SHP77 treated with DMSO at 0.1 percent for 48 hours (cell line): ENCODE results near the gene COA8.

Experiments used
- DNase-seq: peaks from one replicate; lab custom pipeline; 2025; lab: John Stamatoyannopoulos, UW

COA8 gene, protein sequence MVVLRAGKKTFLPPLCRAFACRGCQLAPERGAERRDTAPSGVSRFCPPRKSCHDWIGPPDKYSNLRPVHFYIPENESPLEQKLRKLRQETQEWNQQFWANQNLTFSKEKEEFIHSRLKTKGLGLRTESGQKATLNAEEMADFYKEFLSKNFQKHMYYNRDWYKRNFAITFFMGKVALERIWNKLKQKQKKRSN

DNA sequence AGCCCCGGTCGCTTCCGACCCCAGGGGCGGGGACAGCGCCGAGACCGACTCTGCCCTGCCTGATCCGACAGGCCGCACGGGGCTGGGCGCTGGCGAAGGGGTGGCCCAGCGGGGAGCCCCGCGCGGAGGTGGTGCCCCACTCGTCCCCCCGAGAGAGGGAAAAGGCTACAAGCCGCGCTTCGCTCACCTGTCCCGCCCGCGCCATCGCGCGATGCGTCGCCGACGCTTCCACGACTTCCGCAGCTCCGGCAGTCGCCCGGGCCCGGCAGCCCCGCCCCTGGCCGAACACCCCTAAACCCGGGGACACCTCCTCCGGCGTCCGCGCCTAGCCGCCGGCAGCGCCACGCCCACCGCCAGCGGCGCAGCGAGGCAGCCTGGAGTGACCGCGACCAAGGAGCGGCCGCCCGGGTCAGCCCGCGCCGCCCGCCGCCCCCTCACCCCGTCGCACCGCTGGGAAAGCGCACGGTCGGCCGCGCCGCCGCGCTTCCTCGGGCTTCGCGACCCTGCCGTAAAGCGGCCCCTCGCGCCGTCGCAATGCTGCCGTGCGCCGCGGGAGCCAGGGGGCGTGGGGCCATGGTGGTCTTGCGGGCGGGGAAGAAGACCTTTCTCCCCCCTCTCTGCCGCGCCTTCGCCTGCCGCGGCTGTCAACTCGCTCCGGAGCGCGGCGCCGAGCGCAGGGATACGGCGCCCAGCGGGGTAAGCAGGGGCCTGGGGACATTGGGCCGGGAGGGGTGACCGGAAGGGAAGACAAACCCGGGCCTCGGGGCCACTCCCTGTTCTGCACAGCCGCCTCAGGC, at the start of gene COA8, which contains the start of gene BAG5:
Gene COA8, plus strand, starts transcription at position 532 of the 797 bp plus-strand sequence. Its CDS starts 42 bp downstream, at position 574.
Gene BAG5, minus strand, starts transcription at position 229 of the 797 bp plus-strand sequence. CDS start 1,493 bp downstream, outside the sequence.
- DNase-seq = peak; percentile 45

DNA sequence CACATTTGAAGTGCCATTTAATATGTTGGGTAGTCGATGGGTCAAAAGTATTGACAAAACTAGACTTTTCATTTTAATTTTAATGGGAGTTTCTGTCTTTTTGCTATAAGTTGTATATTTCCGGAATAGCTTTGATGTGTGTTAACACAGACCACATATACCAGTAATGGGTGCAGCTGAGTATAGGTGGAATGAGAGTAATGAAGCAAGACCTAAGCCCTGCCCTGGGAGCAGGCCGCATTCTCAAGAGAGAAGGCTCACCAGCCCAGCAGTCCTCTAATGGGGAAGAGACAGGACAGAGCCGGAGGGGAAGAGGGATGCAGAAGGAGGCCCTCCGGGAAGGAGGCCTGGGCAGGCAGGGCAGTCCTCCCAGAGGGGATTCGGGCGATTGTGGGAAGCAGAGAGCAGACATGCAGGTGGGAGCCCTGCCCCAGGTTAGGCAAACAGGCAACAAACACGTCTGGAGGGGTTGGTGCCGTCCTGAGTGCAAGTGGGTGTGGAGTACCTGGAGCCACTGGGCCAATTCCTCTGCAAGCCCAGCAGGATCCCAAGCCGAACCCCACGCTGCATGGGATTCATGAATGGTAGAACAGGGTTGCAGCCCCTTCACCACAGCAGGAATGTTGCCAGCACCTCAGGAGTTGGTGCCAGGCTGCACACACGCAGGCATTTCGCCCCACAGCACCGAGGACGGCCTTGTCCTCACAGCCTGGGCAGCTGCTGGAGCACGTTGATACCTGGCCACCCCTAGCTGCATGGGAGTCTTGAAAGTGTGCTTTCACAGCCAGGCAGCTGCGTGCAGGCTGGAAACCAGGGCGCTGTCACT, 48.0 kb upstream of the COA8 start:
- no peak for DNase-seq

DNA sequence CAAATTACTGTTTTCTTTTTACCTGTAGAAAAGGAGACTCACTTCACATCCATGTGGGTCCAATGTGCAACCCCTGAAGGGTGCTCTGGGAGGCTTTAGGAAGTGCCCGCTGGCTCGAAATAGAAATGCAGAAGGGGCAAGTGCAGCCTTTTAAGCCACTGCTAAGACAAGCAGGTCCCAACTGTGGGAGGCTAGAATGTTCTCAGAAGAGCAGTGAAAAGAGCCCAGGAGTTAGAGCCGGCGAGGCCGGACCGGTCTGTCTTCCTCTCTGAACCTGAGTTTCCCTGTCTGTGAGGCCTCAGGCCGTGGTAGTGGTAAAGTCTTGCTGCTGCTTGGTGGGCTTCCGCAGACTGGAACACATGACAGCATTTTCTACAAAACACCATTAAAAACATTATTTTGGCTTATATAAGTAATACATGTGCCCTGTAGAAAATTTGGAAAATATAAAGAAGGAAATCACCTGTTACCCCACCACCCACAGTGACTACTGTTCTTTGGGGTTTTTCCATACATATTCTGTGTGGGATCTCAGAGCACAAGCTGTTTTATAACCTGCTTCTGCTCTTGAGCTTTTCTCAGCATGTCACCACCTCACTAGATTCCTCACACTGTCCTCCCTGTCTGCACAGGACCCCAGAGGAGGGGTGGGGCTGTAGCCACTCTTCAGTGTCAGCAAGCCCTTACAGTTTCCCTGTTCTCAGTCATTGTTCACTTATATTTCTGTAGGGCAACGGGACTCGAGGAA, 46.2 kb upstream of the COA8 start:
- no peak for DNase-seq

DNA sequence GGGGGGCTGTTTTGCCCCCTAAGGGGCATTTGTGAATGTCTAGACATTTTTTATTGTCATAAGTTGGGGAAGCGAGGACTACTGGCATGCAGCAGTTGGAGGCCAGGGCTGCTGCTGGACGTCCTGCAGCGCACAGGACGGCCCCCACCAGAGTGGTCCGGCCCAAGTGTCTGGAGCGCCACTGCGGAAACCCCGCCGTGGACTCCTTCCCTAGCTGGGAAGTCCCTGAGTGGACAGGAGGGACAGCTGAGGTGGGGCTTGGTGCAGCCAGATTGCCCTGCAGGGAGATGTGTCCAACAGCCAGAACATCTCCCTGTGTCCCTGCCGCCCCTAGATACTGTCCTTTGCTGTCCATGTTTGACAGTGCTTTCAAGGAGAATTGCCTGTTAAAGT, 45.6 kb upstream of the COA8 start:
- DNase-seq = no peak

DNA sequence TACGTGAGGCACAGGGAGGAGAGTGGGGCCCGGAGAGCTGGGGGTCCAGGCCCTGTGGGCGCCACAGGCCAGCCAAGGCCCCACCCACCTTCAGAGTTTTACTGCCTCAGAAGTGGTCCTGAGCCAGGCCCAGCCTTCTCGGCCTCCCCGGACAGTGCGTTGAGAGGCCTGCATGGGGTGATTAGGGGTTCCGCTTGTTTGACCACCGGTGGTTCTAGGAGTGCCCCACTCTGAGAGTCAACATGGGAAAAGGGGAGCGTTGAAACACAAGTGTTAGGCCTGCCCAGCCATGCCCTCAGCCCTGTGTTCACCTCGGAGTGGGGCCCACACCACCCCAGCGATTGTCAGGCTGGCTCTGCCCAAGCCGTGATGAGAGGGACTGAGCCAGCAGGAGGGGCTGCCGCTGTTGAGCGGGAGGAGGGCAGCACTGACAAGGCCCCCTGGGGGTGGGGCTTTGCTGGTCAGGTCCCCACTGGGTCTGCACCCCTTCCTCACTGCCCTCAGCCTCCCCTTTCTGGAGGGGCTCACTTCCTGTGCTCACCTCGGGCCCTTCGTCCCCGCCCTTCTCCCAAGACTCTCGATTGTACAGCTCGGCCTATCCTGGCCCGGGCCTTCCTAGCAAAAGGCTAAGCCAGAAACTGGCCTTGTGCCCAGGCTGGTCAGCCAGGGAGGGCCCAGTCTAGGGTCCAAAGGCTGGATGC, 44.9 kb upstream of the COA8 start:
- DNase-seq = no peak

DNA sequence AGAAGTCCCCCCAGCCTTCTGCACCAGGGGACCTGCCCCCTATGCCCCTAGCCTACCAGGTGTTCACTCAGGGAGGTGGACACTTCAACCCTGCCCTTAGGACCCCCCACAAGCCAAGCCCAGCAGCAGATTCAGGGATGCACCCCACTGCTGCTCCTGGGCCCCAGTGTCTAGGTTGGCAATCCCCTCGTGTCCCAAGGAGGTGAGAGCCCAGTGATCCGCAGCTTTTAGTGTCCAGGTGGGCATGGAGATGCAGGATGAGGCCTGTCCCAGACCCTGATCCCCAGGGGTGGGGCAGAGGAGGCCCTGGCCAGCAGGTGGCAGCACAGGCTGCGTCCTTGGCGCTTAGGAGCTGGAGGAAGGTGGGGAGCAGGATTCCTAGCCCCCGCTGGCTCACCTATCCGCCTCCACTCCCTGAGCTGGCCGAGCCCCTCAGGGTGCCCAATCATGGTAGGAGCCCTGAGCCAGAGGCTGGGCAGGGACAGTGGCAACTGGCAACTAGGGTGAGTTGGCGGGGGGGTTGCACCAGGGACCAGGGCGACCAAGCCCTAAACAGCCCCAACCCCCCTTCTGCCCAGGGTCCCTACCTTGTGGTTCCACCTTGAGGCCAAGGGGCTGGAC, 44.2 kb upstream of the COA8 start:
- no peak for DNase-seq

DNA sequence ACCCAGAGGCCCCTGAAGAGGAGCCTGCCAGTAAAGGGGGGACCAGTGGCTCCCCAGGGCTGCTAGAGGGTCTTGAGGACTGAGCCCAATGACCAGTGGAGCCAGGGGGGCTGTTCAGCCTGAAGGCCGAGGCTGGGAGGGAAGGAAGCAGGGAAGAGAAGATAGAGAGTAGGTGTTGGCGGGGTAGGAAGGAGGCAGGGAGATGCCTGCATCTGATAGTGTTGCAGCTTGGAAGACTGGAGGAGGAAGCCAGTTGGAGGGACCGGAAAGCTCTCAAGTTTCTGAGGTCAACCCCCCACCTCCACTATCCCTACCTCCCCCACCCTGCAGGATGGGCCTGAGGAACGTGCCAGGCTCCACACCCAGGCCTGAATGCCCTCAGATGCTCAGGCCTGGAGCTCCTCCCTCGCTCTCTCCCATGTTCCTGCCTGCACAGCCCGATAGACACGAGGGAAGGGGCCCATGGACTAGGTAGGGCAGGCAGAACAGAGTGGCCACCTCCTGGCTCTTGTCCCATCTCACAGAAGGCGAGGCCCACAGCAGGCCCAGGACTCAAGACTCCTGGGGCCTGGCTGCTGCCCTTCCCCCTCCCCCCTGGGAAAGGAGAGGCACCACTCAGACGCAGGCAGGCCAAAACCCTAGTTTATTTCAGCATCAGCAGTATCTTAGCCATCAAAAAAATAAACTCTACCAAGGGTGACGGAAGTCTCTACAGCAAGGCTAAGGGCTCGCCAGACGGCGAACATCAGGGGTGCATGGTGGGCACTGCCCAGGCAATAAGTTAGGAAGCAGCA, 43.5 kb upstream of the COA8 start:
- DNase-seq = no peak

DNA sequence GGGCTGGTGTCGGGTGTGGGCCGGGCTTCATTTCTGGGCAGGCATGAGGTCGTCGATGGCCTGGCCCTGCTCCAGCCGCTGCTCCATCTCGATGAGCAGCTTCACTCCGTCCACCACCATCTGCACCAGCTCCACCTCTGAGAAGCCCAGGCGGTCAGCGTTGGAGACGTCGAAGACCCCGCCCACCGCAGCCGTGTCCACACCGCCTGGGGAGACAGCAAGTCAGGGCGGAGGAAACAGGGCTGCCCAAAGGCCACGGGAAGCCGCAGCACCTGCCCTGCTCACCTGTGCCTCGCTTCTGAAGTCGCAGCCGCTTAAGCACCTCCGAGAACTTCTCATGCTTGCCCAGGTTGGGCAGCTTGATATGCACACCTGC, 42.9 kb upstream of the COA8 start:
- no peak for DNase-seq

DNA sequence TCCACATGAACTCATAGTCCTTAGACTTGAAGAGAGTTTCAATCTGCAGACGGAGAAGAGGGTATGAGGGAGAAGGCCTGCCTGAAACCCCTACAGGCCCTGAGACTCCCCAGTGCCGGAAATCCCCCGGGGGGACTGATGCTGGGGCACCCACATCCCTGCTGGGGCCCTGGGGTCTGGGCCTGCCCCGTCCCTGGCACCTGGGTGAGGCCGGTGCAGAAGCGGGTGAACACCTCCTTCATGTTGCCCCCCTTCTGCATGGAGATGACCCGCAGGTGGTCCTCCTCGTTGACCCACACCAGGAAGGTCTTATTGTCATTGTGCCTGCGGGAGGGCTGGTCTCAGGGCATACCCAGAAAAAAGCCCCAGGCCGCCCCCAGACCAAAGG, 42.5 kb upstream of the COA8 start:
- no peak for DNase-seq

DNA sequence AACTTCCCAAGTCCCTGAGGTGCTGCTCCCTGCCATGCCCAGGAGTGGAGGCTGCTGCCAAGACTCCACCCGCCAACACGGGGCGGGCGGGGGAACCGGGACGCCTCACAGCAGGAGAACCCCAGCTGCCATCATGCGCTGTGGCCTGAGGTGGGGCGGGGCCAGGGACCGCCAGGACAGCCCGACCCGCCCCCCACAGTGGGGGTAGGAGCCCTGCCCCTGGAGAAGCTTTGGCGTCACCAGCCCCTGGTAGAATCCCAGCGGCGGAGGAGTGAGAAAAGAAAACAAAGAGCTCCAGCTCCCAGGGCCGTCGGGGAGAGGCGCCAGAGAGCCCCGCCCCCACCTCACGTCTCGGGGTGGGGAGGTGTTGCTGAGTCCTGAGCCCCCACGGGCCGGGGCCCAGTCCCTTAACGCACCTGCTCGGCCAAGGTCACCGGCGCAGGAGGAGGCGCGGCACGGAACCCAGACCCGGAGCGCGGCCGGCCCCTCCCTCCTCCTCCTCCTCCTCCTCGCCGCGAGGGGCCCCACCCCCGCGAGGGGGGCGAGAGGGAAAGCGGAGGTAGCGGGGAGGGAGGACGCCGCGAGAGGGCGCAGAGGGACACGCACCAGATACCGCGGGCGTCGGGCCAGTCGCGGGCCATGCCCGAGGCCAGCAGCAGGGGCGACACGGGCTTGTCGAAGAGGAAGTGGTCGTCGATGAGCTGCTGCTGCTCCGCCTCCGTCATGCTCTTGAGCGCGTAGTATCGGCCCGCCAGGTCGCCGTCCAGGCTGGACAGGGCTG, 41.9 kb upstream of the COA8 start:
- no peak for DNase-seq

DNA sequence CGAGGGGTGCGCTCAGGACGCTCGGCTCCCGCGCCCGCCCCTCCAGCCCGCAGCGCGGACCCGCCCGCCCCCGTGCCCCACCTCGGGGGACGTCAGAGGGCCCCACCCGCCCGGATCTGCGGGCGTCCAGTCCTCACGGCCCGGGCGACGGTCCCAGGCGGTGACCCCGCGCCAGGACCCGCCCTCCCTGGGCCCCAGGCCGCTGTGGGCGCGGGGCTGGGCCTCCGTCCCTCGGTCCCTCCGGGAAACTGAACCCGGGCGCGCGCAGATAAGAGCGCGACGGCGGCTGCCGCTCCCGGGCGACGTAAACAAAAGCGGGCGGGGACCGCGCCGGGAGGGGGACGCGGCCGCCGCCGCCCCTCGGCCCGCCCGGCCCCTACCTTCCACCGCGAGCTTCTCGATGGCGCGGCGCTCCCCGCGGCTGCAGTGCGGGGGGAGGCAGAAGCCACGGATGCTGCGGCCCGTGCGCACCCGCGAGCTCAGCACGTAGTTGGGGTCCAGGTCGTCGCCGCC, 41.3 kb upstream of the COA8 start:
- DNase-seq = no peak

DNA sequence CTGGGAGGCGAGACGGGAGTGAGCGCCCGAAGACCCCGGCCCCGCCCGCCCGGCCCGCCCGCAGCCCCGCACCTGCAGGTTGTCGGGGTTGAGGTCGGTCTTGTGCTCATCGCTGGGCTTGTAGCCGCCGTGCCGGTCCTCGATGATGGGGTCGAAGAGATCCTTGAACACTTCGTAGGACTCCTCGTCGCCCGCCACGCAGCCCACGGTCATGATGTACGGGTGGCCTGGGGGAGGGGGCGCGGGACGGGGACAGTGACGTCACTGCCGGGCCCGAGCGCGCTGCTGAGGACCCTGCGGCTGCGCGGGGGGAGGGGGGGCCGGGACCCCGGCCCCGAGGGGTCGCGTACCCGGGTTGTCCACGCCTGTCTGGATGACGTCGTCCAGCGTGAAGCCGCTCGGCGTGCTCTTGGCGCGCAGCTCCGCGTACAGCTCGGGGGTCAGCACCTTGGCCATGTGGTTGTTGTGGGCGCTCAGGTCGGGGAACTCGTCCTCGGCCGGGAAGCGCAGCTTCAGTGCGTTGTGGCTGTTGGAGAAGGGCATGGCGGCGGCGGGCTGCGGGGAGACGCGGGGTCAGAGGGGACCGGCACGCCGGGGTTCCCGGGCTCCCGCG, 40.7 kb upstream of the COA8 start:
- DNase-seq = no peak

DNA sequence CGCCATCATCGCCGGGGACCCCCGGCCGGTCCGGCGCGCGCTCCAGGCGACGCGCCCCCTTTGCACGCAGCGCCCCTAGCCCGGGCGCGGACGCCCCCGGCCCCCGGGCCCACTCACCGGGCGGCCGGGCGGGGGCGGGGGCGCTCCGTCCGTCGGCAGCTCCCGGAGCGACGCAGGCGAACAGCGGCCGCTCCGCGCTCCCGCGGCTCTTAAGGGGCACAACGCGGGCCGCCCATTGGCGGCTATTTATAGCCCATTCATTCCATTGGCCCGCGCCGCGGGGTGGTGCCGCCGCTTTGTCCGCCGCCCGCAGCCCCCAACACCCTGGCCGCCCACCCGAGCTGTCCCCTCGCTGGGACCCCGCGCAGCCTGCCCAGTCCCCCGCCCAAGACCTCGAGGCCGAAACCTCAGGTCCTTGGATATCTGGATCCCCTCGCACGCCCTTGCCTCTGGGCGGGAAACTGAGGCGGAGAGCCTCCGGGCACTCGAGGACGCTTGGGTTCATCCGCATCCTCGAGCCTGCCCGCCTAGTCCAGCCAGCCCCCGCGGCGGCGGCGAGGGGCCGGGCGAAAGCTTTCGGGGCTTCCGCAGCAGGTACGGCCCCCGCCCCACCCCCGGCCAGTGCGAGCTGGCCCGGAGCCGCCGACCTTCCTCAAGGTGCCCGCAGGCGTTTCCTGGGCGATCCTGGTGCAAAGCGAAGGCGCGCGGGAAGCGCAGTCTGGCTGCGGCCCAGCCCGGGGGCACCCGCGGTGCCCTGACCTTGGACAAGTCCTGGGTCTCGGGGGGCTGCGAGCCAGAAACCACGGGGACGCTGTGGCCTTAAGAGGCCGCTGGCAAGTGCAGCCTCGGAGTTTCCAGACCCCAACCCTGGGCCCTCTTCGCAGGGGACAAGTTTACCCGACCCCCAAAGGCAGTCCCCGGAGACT, 39.8 kb upstream of the COA8 start, which contains the start of gene CKB:
Gene CKB, minus strand, starts transcription at position 182 of the 926 bp plus-strand sequence. CDS start 337 bp downstream, outside the sequence.
- no peak for DNase-seq

DNA sequence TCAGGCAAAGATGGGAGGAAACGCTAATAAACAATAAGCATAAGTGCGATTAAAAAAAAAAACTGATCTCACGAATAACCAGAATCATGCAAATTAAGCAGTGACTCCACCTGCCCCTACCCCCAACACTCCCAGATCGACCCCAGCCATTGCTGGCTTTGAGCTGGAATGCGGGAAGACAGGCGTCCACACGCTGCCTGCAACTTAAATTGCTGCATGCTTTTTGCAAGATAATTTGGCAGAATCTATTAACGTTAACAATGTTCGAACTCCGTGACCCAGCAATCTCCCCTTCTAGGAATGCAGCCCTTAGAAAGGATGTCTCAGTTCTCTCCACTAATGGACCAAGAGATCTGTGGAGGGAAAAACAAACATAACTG, 39.2 kb upstream of the COA8 start:
- DNase-seq = no peak

DNA sequence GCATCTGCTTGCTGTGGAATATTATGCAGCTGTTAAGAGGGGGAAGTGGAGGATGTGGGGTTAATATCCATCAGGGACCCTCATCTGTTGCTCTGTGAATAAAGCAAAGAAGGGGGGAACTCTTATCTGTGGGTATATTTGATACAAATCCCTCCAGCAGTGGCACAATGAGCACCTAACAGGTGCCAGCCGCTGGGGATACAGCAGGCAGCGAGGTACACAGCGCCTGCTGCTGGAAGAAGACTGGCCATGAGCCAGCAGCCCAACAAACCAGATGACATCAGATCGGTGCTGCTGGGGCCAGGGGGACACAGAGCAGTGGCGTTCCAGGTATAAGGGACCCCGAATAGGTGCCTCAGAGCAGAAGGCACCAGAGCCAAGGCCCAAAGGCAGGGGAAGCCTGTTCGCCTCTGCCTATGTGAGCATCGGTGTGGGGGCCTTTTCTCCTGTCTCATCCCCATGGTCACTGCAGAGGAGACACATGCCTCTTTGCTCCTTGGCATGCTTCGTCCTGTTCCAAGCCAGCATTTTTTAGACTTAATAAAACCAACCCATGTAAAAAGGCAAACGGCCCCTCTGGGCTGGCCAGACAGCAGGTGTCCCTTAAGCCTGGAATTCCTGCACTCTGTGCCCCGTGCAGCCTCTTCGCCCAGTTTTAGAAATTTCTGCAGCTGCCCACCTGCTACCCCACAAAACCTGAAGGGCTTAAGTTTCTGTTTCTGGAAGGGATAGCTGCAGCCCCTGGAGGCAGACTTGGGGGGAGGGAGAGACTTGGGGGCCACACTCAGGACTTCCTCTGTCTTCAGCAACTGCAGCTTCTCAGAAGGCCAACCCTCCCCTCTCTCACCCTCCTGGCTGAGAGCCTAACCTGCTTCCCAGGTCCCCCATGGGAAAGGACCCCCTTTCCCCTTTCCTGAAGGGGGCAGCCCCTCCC, 38.5 kb upstream of the COA8 start:
- DNase-seq = no peak
